ENCODE data around the gene TPPP. TPM values are rescaled to one million over a fixed set of nuclear protein-coding genes. Genes with fewer than 3 reads are reported as not detected.

The TPPP gene
- total RNA-seq, 1 experiment from 2014 or later, result 3.9 TPM

- Histone ChIP-seq H3K9me2 (ENCODE audit: insufficient read depth) (no peaks in the 10 kb centered on the region), H4K20me1 (ENCODE audit: insufficient read depth) (no peaks in the 10 kb centered on the region), H3K27ac (ENCODE audit: low read depth, low read length) (no peak overlapping the region), H2AFZ (ENCODE audit: low read depth, low read length, poor library complexity, severe bottlenecking) (no peak overlapping the region), H3K27me3 (ENCODE audit: insufficient read depth, low read length) (no peaks in the 10 kb centered on the region), H3K9me3 (ENCODE audit: control insufficient read depth in 1 of 2, insufficient read depth in 1 of 2, low read depth in 1 of 2, low read length in 2 of 2) (no peaks in the 10 kb centered on the region), H3K79me2 (ENCODE audit: insufficient read depth, low read length) (peaks cover 3% of the 10 kb centered on the region; the same call in 1 of the 2 replicates), H3K36me3 (ENCODE audit: control insufficient read depth in 1 of 2, insufficient read depth in 2 of 2, low read length in 2 of 2) (peaks cover 20 to 36% of the 10 kb centered on the region in 2 experiments), H3K4me3 (replicated peaks in 1 of 2; ENCODE audit: low read depth in 1 of 2, low read length in 2 of 2) (no peak overlapping the region), H3K9ac (ENCODE audit: low read length) (no peak overlapping the region), H3K4me1 (ENCODE audit: control insufficient read depth in 1 of 2, insufficient read depth in 2 of 2, low read length in 2 of 2) (no peaks in the 10 kb centered on the region), H3K4me2 (ENCODE audit: low read length) (no peak overlapping the region)
- RAD21 ChIA-PET (ENCODE audit: low non-redundant PET in 1 of 2, low total read pairs in 2 of 2, uncharacterized antibody in 2 of 2, unreplicated experiment in 2 of 2), result no interaction called here
- intact Hi-C loops (cut with micrococcal nuclease), result no loop called here
- ATAC-seq (no peak), DNase-seq (ENCODE audit: low read depth, low spot score) (no peak)
- BruUV-seq (replicated peaks), result no TSS peak
- POLR2A ChIA-PET, result no interaction called here
- CTCF ChIA-PET, result no interaction called here
- no peak for TF ChIP-seq FOSL1 (IDR thresholded peaks at IDR 0.05; ENCODE audit: low read depth)
- TF ChIP-seq TCF7L2 (IDR thresholded peaks at IDR 0.05; ENCODE audit: borderline replicate concordance, extremely low read depth, insufficient read depth, insufficient read length), result no peak
- no peak for TF ChIP-seq EZH2phosphoT487 (IDR thresholded peaks at IDR 0.05; ENCODE audit: borderline replicate concordance)
- TF ChIP-seq JUND (IDR thresholded peaks at IDR 0.05), result no peak
- TF ChIP-seq CTCF (IDR thresholded peaks at IDR 0.05 in 2 of 3, conservative IDR thresholded peaks at IDR 0.05 in 1 of 3; ENCODE audit: borderline replicate concordance in 1 of 3, insufficient read depth in 1 of 3, low read depth in 2 of 3, low read length in 2 of 3), result no peak
- no peak for TF ChIP-seq ZBTB33 (IDR thresholded peaks at IDR 0.05; ENCODE audit: extremely low read depth, insufficient replicate concordance, low read length)
- TF ChIP-seq CBX3 (IDR thresholded peaks at IDR 0.05; ENCODE audit: low read depth), result no peak
- TF ChIP-seq RAD21 (IDR thresholded peaks at IDR 0.05; ENCODE audit: low read depth), result no peak
- TF ChIP-seq SIN3A (IDR thresholded peaks at IDR 0.05; ENCODE audit: low read depth), result no peak
- no peak for TF ChIP-seq EGR1 (IDR thresholded peaks at IDR 0.05; ENCODE audit: low read depth)
- no peak for TF ChIP-seq ZFX (IDR thresholded peaks at IDR 0.05)
- TF ChIP-seq ELF1 (IDR thresholded peaks at IDR 0.05; ENCODE audit: borderline replicate concordance, low read depth), result no peak
- TF ChIP-seq CEBPB (IDR thresholded peaks at IDR 0.05; ENCODE audit: low read depth), result no peak
Observed at GRCh38 chr5:635306-636055, 57.7 kb downstream of the TPPP start.
